Measurements from ENCODE around the gene SMIM13. TPM values are rescaled to one million over a fixed set of nuclear protein-coding genes. Genes with fewer than 3 reads are reported as not detected.

Gene SMIM13
- total RNA-seq, 1 donor from 2014 or later, result 11.5 TPM

GRCh38 chr6:11069760-11070159, 23.9 kb upstream of the SMIM13 start:
- Mint-ChIP-seq H3K4me3 (ENCODE audit: low read depth) (no peak overlapping the region), H3K27me3 (no peaks in the 10 kb centered on the region)
- TF ChIP-seq, protein P1, sequence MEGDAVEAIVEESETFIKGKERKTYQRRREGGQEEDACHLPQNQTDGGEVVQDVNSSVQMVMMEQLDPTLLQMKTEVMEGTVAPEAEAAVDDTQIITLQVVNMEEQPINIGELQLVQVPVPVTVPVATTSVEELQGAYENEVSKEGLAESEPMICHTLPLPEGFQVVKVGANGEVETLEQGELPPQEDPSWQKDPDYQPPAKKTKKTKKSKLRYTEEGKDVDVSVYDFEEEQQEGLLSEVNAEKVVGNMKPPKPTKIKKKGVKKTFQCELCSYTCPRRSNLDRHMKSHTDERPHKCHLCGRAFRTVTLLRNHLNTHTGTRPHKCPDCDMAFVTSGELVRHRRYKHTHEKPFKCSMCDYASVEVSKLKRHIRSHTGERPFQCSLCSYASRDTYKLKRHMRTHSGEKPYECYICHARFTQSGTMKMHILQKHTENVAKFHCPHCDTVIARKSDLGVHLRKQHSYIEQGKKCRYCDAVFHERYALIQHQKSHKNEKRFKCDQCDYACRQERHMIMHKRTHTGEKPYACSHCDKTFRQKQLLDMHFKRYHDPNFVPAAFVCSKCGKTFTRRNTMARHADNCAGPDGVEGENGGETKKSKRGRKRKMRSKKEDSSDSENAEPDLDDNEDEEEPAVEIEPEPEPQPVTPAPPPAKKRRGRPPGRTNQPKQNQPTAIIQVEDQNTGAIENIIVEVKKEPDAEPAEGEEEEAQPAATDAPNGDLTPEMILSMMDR (IDR thresholded peaks at IDR 0.05; ENCODE audit: unreplicated experiment), result no peak

GRCh38 chr6:11072101-11072500, 21.5 kb upstream of the SMIM13 start:
- no peaks in the 10 kb centered on the region for H3K36me3 Mint-ChIP-seq (ENCODE audit: insufficient read depth)

More at GRCh38 chr6:11069760-11070159, 23.9 kb upstream of the SMIM13 start:
- Mint-ChIP-seq H3K36me3 (ENCODE audit: insufficient read depth) (no peaks in the 10 kb centered on the region), H3K27ac (no peak overlapping the region), H3K4me1 (ENCODE audit: low read depth) (peaks cover 19% of the 10 kb centered on the region), H3K9me3 (ENCODE audit: low read depth) (no peaks in the 10 kb centered on the region)
- DNase-seq (ENCODE audit: low spot score, unreplicated experiment), result no peak

GRCh38 chr6:11076540-11076939, 17.1 kb upstream of the SMIM13 start:
- TF ChIP-seq, protein P1 (IDR thresholded peaks at IDR 0.05; ENCODE audit: unreplicated experiment), result no peak
- no peaks in the 10 kb centered on the region for H3K27me3 Mint-ChIP-seq
- no peak overlapping the region for H3K27ac Mint-ChIP-seq
- H3K9me3 Mint-ChIP-seq (ENCODE audit: low read depth), result peaks cover 4% of the 10 kb centered on the region
- peaks cover 8% of the 10 kb centered on the region for H3K4me1 Mint-ChIP-seq (ENCODE audit: low read depth)
- no peaks in the 10 kb centered on the region for H3K36me3 Mint-ChIP-seq (ENCODE audit: insufficient read depth)
- no peak for DNase-seq (ENCODE audit: low spot score, unreplicated experiment)
- no peak overlapping the region for H3K4me3 Mint-ChIP-seq (ENCODE audit: low read depth)

More at GRCh38 chr6:11072101-11072500, 21.5 kb upstream of the SMIM13 start:
- H3K27me3 Mint-ChIP-seq, result no peaks in the 10 kb centered on the region
- no peak overlapping the region for H3K27ac Mint-ChIP-seq
- no peak for DNase-seq (ENCODE audit: low spot score, unreplicated experiment)
- peaks cover 13% of the 10 kb centered on the region for H3K4me1 Mint-ChIP-seq (ENCODE audit: low read depth)
- H3K4me3 Mint-ChIP-seq (ENCODE audit: low read depth), result no peak overlapping the region
- H3K9me3 Mint-ChIP-seq (ENCODE audit: low read depth), result no peaks in the 10 kb centered on the region
- TF ChIP-seq, protein P1 (IDR thresholded peaks at IDR 0.05; ENCODE audit: unreplicated experiment), result no peak

DNA sequence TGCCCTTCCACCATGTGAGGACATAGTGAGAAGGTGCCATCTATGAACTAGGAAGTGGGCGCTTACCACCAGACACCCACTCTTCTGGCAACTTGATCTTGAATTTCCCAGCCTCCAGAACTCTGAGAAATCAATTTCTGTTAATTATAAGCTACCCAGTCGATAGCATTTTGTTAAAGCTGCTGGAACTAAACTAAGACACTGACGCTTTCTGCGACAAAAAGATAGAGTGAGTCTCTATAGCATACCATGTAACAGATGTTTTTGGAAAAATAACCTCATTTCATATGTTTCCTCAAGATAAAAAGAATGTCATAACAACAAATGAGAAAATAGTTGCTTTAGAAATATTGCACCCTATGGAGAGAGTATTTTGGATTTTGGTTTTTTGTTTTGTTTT, 15.4 kb upstream of the SMIM13 start:
- no peak overlapping the region for H3K27ac Mint-ChIP-seq
- no peaks in the 10 kb centered on the region for H3K27me3 Mint-ChIP-seq
- H3K9me3 Mint-ChIP-seq (ENCODE audit: low read depth), result peaks cover 4% of the 10 kb centered on the region
- H3K36me3 Mint-ChIP-seq (ENCODE audit: insufficient read depth), result no peaks in the 10 kb centered on the region
- H3K4me3 Mint-ChIP-seq (ENCODE audit: low read depth), result no peak overlapping the region
- no peak for DNase-seq (ENCODE audit: low spot score, unreplicated experiment)
- peaks cover 8% of the 10 kb centered on the region for H3K4me1 Mint-ChIP-seq (ENCODE audit: low read depth)
- TF ChIP-seq, protein P1 (IDR thresholded peaks at IDR 0.05; ENCODE audit: unreplicated experiment), result no peak

GRCh38 chr6:11080296-11080695, 13.3 kb upstream of the SMIM13 start:
- no peaks in the 10 kb centered on the region for H3K27me3 Mint-ChIP-seq
- DNase-seq (ENCODE audit: low spot score, unreplicated experiment), result no peak
- no peaks in the 10 kb centered on the region for H3K36me3 Mint-ChIP-seq (ENCODE audit: insufficient read depth)
- TF ChIP-seq, protein P1 (IDR thresholded peaks at IDR 0.05; ENCODE audit: unreplicated experiment), result no peak
- no peak overlapping the region for H3K27ac Mint-ChIP-seq
- H3K9me3 Mint-ChIP-seq (ENCODE audit: low read depth), result peaks cover 4% of the 10 kb centered on the region
- no peak overlapping the region for H3K4me3 Mint-ChIP-seq (ENCODE audit: low read depth)
- H3K4me1 Mint-ChIP-seq (ENCODE audit: low read depth), result peaks cover 8% of the 10 kb centered on the region

Measured in progenitor cell of endocrine pancreas (in vitro differentiated cells).